Smooth muscle cell (in vitro differentiated cells): ENCODE measurements around the gene STK25. TPM values are rescaled to one million over a fixed set of nuclear protein-coding genes. Genes with fewer than 3 reads are reported as not detected.

Source experiments
- DNase-seq: peaks from one replicate; lab custom pipeline; 2025; ENCODE audit not compliant: unreplicated experiment; lab: John Stamatoyannopoulos, UW
- H2AFZ ChIP-seq: fragments of 200-600 bp; sonication (generic); 2 replicates; pipeline ENCODE4 v1.6.0; 2016; ENCODE audit warnings: antibody characterized with exemption, low read depth, mild to moderate bottlenecking
- H3F3A ChIP-seq: fragments of 200-600 bp; sonication (generic); 2 replicates; pipeline ENCODE4 v1.6.0; 2017; ENCODE audit warnings: antibody characterized with exemption, low read depth
- H3K27ac ChIP-seq: fragments of 200-600 bp; sonication (generic); 2 replicates; pipeline ENCODE4 v1.5.1; 2016; ENCODE audit warnings: low read depth, mild to moderate bottlenecking
- H3K27me3 ChIP-seq: fragments of 200-600 bp; sonication (generic); 2 replicates; pipeline ENCODE4 v1.6.1; 2016; ENCODE audit warnings: low read depth, mild to moderate bottlenecking
- H3K36me3 ChIP-seq: fragments of 200-600 bp; sonication (generic); 2 replicates; pipeline ENCODE4 v1.5.1; 2016; ENCODE audit warnings: low read depth
- H3K4me1 ChIP-seq: fragments of 200-600 bp; sonication (generic); 2 replicates; pipeline ENCODE4 v1.5.1; 2016; ENCODE audit warnings: low read depth
- H3K4me2 ChIP-seq: fragments of 200-600 bp; sonication (generic); 2 replicates; pipeline ENCODE4 v1.6.0; 2016; ENCODE audit warnings: mild to moderate bottlenecking
- H3K4me3 ChIP-seq: fragments of 200-600 bp; sonication (generic); 2 replicates; pipeline ENCODE4 v1.5.1; 2016; ENCODE audit warnings: mild to moderate bottlenecking
- H3K79me2 ChIP-seq: fragments of 200-600 bp; sonication (generic); 2 replicates; pipeline ENCODE4 v1.6.0; 2016; ENCODE audit warnings: low read depth, mild to moderate bottlenecking
- H3K9ac ChIP-seq: fragments of 200-600 bp; sonication (generic); 2 replicates; pipeline ENCODE4 v1.6.0; 2016; ENCODE audit warnings: low read depth
- H3K9me3 ChIP-seq: fragments of 200-600 bp; sonication (generic); replicated peaks from 2 replicates; pipeline ENCODE4 v1.5.1; 2016; ENCODE audit warnings: low read depth
- H4K20me1 ChIP-seq: fragments of 200-600 bp; sonication (generic); 2 replicates; pipeline ENCODE4 v1.6.0; 2016; ENCODE audit warnings: low read depth
- CTCF ChIP-seq: fragments of 200-600 bp; sonication (generic); IDR thresholded peaks from 2 replicates; pipeline ENCODE4 v1.5.1; 2017; ENCODE audit warnings: borderline replicate concordance, mild to moderate bottlenecking, antibody characterized with exemption; ENCODE audit not compliant: insufficient read depth, poor library complexity, severe bottlenecking
- WGBS: methylation state at CpG from one replicate; pipeline ENCODE4 v1.1.7; 2016; ENCODE audit warnings: low lambda C conversion rate; 5-methylcytosine and 5-hydroxymethylcytosine counted together
- polyA plus RNA-seq: library from polyadenylated mRNA; unstranded; fragments of >200 nt; fragmentation: Nextera tagmentation; extraction: Ambion mirVana; gene quantifications from 2 replicates; pipeline ENCODE4 v1.2.1, GENCODE V29; 2016
- total RNA-seq: library from RNA; depleted of rRNA; stranded (reverse); fragments of >200 nt; gene quantifications from 2 replicates; pipeline ENCODE4 v1.2.3, GENCODE V29; 2014

Gene STK25
- total and polyA plus RNA-seq, 2 experiments from 2014 or later, result 200 to 212 TPM

DNA sequence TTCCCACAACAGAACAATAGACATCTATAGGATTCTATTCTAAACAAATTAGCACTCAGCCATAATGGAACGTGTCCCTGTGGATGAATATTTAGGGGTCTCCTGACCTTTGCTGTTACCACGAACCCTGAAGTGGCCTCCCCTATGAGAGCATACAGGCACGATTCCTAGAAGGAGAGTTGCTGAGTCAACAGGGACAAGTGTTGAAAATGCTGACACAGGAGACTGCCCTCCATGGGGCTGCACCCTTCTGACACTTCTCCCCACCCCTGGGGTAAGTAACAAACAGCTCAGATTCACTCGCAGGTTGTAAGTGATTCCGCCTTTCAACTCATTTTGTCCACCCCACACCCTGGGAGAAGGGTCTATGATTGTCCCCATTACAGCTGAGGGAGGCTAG is 14.1 kb upstream of the STK25 start:
- Histone ChIP-seq H3K9me3 (no peaks in the 10 kb centered on the region), H3K36me3 (no peaks in the 10 kb centered on the region), H3K4me2 (no peak overlapping the region), H3K27ac (no peak overlapping the region), H3K4me1 (no peaks in the 10 kb centered on the region), H3K9ac (no peak overlapping the region), H4K20me1 (no peaks in the 10 kb centered on the region), H2AFZ (no peak overlapping the region), H3F3A (no peaks in the 10 kb centered on the region), H3K79me2 (no peaks in the 10 kb centered on the region), H3K4me3 (no peak overlapping the region), H3K27me3 (no peaks in the 10 kb centered on the region)
- TF ChIP-seq CTCF, result no peak
- WGBS, result 83% methylated on average over 5 of the region's 5 CpGs
- no peak for DNase-seq

DNA sequence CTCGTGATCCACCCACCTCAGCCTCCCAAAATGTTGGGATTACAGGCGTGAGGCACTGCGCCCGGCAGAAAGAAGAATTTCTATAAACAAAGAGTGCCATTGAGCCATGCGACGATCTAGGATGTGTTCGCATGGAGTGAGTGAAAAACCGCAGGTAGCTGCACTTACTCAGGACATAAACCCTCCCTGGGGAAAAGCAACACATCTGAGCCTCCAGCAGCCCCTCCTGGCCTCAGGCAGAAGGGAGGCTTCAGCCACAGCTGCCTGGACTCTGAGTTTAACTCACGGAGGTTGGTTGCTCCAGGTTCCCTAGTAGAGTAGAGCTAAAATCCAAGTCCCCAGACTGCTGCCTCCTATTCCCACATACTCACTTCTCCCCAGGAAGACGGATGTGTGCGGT is 11.3 kb upstream of the STK25 start:
- no peaks in the 10 kb centered on the region for H4K20me1 ChIP-seq
- no peak overlapping the region for H2AFZ ChIP-seq
- no peaks in the 10 kb centered on the region for H3K4me1 ChIP-seq
- no peak for DNase-seq
- 83% methylated on average over 11 of the region's 11 CpGs for WGBS
- H3K36me3 ChIP-seq, result no peaks in the 10 kb centered on the region
- H3F3A ChIP-seq, result no peaks in the 10 kb centered on the region
- no peaks in the 10 kb centered on the region for H3K79me2 ChIP-seq
- no peaks in the 10 kb centered on the region for H3K27me3 ChIP-seq
- H3K9ac ChIP-seq, result no peak overlapping the region
- TF ChIP-seq CTCF, result no peak
- H3K4me3 ChIP-seq, result no peak overlapping the region
- H3K27ac ChIP-seq, result no peak overlapping the region
- no peaks in the 10 kb centered on the region for H3K9me3 ChIP-seq
- no peak overlapping the region for H3K4me2 ChIP-seq

- Histone ChIP-seq H3K4me3 (no peak overlapping the region), H3K36me3 (no peaks in the 10 kb centered on the region), H3K27me3 (no peaks in the 10 kb centered on the region), H3K9me3 (no peaks in the 10 kb centered on the region), H3F3A (no peaks in the 10 kb centered on the region), H2AFZ (no peak overlapping the region), H3K27ac (no peak overlapping the region), H4K20me1 (no peaks in the 10 kb centered on the region), H3K4me2 (no peak overlapping the region), H3K9ac (no peak overlapping the region), H3K79me2 (no peaks in the 10 kb centered on the region), H3K4me1 (no peaks in the 10 kb centered on the region)
- no peak for TF ChIP-seq CTCF
- WGBS, result 93% methylated on average over 6 of the region's 6 CpGs
- no peak for DNase-seq
These were observed 8.9 kb upstream of the STK25 start for GRCh38 chr2:241517297-241517696.

DNA sequence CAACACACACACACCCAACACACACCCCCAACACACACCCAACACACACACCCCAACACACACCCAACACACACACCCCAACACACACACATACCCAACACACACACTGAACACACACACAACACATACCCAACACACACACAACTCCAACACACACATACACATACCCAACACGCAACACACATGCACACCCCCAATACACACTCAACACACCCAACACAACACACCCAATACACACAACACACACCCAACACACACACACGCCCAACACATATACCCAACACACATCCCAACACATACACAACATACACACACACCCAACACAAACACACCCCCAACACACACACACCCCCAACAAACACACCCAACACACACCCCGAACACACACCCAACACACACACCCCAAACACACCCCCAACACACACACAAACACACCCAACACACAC is 8.2 kb upstream of the STK25 start:
- DNase-seq, result no peak
- H3K27me3 ChIP-seq, result no peaks in the 10 kb centered on the region
- no peaks in the 10 kb centered on the region for H3K36me3 ChIP-seq
- TF ChIP-seq CTCF, result no peak
- H3K27ac ChIP-seq, result no peak overlapping the region
- H3K9me3 ChIP-seq, result no peaks in the 10 kb centered on the region
- H3K4me2 ChIP-seq, result no peak overlapping the region
- H2AFZ ChIP-seq, result no peak overlapping the region
- H3K79me2 ChIP-seq, result no peaks in the 10 kb centered on the region
- WGBS, result 100% methylated on average over 3 of the region's 3 CpGs
- no peaks in the 10 kb centered on the region for H3F3A ChIP-seq
- no peaks in the 10 kb centered on the region for H4K20me1 ChIP-seq
- H3K9ac ChIP-seq, result no peak overlapping the region
- no peaks in the 10 kb centered on the region for H3K4me1 ChIP-seq
- H3K4me3 ChIP-seq, result no peak overlapping the region
